SW480 (cell line): ENCODE results near the gene NDUFA13.
A peak's percentile ranks its signal among the peaks of the same experiment; 100 is the strongest.

Experiments
- DNase-seq: peaks from one replicate; pipeline ENCODE4 v3.0.0-alpha.2; 2016; ENCODE audit warnings: low spot score

The NDUFA13 gene

GRCh38 chr19:19489804-19490204 is 26.2 kb upstream of the NDUFA13 start:
- no peak for DNase-seq

DNA sequence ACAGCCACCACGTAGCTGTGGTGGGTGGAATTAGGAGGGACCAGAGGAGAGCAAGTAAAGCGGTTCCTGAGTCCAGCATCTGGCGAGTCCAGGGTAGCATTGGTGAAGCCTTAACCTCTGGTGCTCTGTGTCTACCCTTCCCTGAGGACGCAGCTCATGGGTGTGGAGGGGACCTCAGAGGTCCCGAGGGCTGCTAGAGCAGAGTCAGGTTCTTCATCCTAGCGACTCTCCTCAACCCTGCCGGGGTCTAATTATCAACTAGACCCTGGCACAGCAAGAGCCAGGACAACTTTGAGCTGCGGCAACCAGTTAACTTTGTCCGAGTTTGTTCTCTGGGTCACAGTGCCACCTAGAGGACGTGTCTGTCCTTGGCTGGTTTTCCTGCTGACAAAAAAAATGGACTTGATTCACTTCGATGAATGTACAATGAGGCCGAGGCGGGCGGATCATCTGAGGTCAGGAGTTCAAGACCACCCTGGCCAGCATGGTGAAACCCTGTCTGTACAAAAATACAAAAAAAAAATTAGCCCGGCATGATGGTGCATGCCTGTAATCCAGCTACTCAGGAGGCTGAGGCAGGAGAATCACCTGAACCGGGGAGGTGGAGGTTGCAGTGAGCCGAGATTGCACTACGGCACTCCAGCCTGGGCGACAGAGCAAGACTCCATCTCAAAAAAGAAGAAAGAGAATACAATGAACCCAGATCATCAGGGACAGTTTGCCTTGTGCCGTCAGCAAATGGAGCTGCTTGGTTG is 25.6 kb upstream of the NDUFA13 start:
- peak; percentile 67 for DNase-seq

GRCh38 chr19:19491321-19492025 is 24.6 kb upstream of the NDUFA13 start:
- DNase-seq: no peak

- no peak for DNase-seq
Observed at GRCh38 chr19:19492026-19492610, 23.9 kb upstream of the NDUFA13 start.

DNA sequence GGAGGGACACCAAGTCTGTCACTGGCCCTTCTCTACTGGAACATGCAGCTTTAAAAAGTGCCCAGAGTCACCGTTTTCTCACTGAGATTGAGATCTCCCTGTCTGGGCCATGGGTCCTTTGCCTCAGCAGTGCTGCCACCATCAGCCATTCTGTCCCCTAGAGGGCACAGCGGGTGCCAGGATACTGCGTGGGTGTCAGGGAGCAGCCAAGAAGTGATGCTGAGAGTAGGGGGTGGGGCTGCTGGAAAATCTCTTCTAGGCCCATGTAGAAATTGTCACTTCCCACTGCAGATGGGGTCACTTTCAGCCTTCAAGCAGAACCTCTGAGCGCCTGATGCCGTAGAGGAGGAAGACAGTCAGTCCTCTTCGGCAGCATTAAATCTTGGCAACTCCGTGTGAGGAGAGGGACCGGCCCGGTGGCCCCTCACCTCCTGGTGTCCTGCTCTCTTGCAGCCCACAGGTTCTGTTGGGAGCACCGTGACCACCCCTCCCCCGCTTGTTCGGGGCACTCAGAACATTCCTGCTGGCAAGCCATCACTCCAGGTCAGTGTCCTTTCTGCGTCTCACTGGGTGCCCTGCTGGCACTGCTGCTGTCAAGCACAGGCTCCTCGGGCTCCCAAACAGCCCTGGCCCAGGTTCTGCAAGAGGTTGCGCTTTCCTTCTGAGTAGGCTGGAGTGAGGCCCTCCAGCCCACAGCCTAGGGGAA is 22.0 kb upstream of the NDUFA13 start:
- no peak for DNase-seq

- no peak for DNase-seq
Observed at GRCh38 chr19:19495614-19496603, 20.1 kb upstream of the NDUFA13 start.

GRCh38 chr19:19498255-19498991 is 17.6 kb upstream of the NDUFA13 start:
- no peak for DNase-seq

DNA sequence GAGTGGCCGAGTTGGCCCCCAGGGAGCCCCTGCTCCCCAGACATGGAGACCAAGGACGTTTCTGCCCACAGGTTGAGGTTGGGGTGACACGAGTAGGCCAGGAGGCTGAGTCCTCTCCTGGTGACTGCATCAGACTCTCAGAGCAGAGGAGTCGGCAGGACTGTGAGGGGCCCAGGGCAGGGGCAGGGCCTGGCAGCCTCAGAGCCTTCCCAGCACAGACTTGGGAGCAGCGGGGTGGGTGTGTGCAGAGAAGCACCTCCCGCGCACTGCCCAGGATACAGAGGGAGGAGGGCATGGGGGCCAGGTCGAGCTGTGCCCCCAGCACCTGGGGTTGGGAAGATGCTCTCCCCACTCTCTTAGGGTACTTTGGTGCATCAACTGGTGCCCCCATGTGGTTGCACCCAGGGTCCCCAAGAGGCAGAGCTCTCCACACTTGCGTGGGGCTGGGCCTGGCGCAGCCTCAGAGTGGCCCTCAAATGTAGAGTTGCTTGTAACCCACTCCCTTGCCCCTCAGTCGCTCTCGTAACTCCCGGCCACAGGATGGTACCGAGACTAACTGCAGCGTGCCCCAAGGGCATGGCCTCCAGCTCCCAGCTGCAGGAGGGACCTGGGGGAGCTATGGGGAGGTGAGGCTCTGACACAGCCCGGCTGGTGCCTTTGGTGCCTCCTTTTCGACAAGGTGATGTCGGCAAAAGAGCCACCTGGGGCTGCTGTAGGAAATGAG is 16.6 kb upstream of the NDUFA13 start:
- DNase-seq: no peak

GRCh38 chr19:19500975-19501644 is 14.9 kb upstream of the NDUFA13 start:
- DNase-seq: no peak

GRCh38 chr19:19501798-19502197 is 14.2 kb upstream of the NDUFA13 start:
- no peak for DNase-seq

DNA sequence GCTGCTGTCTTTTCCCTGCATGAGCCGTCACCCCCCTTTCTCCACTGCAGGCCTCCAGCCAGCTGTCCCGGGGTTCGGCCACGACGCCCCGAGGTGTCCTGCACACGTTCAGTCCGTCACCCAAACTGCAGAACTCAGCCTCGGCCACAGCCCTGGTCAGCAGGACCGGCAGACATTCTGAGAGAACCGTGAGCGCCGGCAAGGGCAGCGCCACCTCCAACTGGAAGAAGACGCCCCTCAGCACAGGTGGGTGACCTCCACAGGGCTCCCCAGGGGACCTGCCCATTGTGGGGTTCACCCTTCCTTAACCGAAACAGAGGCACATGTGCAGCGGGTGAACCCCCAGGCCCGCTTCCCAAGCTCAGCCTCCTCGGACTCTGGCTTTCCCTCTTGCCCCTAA is 13.7 kb upstream of the NDUFA13 start:
- DNase-seq: no peak

- DNase-seq: no peak
Observed at GRCh38 chr19:19502808-19503602, 13.0 kb upstream of the NDUFA13 start.

GRCh38 chr19:19504754-19505668 is 11.0 kb upstream of the NDUFA13 start:
- DNase-seq: no peak

GRCh38 chr19:19505669-19506326 is 10.2 kb upstream of the NDUFA13 start:
- no peak for DNase-seq

DNA sequence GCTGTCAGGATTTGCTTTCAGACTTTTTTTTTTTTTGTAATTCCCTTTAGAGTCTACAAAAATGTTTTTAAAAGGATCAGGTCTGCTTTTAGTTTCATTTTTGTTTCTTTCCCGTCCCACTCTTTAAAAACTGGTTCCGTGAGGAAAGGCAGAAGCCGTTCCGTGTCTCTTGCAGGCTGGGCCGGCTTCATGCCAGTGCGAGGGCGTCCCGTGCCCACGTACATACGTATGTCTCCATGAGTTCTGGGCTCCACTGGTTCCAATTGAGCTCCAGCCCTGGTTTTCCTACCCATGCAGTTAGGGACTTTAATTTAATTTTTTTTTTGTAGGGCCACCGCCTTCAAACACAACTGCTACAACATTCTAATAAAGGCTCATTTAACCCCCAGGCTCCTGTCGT is 9.4 kb upstream of the NDUFA13 start:
- DNase-seq: no peak

DNA sequence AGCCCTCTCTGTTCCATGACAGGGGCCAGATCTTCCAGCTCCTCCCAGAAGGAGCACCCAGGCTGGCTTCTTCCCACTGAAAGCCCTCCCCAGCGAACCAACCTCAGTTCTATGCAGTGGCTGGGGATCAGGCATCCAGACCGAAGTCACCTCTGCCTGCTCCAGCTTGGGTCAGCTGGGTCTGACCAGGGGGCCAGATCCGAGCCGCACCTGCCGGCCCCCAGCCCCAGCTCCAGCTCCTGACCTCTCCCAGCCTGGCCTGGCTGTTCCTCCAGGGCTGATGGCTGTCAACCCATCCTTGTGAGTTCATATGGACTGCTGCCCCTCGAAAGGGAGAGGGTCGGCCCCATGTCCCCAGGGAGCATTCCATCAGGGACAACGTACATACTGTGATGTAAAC is 8.7 kb upstream of the NDUFA13 start:
- DNase-seq: no peak

- DNase-seq: no peak
Observed at GRCh38 chr19:19508217-19508616, 7.8 kb upstream of the NDUFA13 start.
